Measurements from ENCODE around the gene BARD1. TPM values are rescaled to one million over a fixed set of nuclear protein-coding genes. Genes with fewer than 3 reads are reported as not detected.

The BARD1 gene
- total RNA-seq, 2 donors from 2014 or later: 8.4 to 12.0 TPM

DNA sequence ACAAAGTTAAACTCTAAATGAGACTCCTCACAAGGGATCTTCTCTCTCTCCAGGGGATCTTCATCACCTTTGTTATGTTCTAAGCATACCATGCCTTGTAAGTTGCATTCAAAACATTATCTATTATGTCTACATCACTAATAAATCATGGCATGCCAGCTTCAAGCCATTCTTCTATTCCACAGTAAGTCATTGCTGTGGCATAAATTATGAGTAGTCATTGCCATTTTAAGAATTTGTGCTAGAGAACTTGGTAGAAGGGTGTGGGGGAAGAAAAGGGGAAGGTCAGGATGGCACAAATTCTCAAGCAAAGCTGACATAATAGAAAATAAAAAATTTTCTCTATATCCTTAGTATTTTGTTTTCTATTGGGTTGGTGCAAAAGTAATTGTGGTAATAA lies 33.5 kb downstream of the BARD1 start:
- DNase-seq (ENCODE audit: low spot score): no peak
- H3K36me3 ChIP-seq: no peaks in the 10 kb centered on the region
- no peaks in the 10 kb centered on the region for H3K9me3 ChIP-seq
- no peak overlapping the region for H3K4me3 ChIP-seq
- no peak overlapping the region for H3K27ac ChIP-seq
- H3K27me3 ChIP-seq (replicated peaks; ENCODE audit: insufficient read depth): no peaks in the 10 kb centered on the region
- no peak for TF ChIP-seq POLR2AphosphoS5 (IDR thresholded peaks at IDR 0.05)
- TF ChIP-seq POLR2A (IDR thresholded peaks at IDR 0.05): no peak
- TF ChIP-seq, protein P1, sequence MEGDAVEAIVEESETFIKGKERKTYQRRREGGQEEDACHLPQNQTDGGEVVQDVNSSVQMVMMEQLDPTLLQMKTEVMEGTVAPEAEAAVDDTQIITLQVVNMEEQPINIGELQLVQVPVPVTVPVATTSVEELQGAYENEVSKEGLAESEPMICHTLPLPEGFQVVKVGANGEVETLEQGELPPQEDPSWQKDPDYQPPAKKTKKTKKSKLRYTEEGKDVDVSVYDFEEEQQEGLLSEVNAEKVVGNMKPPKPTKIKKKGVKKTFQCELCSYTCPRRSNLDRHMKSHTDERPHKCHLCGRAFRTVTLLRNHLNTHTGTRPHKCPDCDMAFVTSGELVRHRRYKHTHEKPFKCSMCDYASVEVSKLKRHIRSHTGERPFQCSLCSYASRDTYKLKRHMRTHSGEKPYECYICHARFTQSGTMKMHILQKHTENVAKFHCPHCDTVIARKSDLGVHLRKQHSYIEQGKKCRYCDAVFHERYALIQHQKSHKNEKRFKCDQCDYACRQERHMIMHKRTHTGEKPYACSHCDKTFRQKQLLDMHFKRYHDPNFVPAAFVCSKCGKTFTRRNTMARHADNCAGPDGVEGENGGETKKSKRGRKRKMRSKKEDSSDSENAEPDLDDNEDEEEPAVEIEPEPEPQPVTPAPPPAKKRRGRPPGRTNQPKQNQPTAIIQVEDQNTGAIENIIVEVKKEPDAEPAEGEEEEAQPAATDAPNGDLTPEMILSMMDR (IDR thresholded peaks at IDR 0.05): no peak
- intact Hi-C loops (cut with DNase I): no loop called here
- no peaks in the 10 kb centered on the region for H3K4me1 ChIP-seq (replicated peaks)

GRCh38 chr2:214774108-214774507 lies 35.4 kb downstream of the BARD1 start:
- no peak for DNase-seq (ENCODE audit: low spot score)
- Histone ChIP-seq H3K27me3 (replicated peaks; ENCODE audit: insufficient read depth) (no peaks in the 10 kb centered on the region), H3K27ac (no peak overlapping the region), H3K9me3 (no peaks in the 10 kb centered on the region), H3K4me1 (replicated peaks) (no peaks in the 10 kb centered on the region), H3K36me3 (no peaks in the 10 kb centered on the region), H3K4me3 (no peak overlapping the region)
- TF ChIP-seq, protein P1 (IDR thresholded peaks at IDR 0.05): no peak
- TF ChIP-seq POLR2A (IDR thresholded peaks at IDR 0.05) (no peak), POLR2AphosphoS5 (IDR thresholded peaks at IDR 0.05) (no peak)
- intact Hi-C loops (cut with DNase I): no loop called here

- TF ChIP-seq POLR2AphosphoS5 (IDR thresholded peaks at IDR 0.05) (no peak), POLR2A (IDR thresholded peaks at IDR 0.05) (no peak)
- TF ChIP-seq, protein P1 (IDR thresholded peaks at IDR 0.05): no peak
- Histone ChIP-seq H3K27me3 (replicated peaks; ENCODE audit: insufficient read depth) (no peaks in the 10 kb centered on the region), H3K36me3 (no peaks in the 10 kb centered on the region), H3K4me1 (replicated peaks) (no peaks in the 10 kb centered on the region), H3K9me3 (no peaks in the 10 kb centered on the region), H3K4me3 (no peak overlapping the region), H3K27ac (no peak overlapping the region)
- WGBS: 83% methylated on average over 3 of the region's 3 CpGs
- no peak for DNase-seq (ENCODE audit: low spot score)
- intact Hi-C loops (cut with DNase I): no loop called here
Measured at GRCh38 chr2:214772443-214773015, 37.0 kb downstream of the BARD1 start.

DNA sequence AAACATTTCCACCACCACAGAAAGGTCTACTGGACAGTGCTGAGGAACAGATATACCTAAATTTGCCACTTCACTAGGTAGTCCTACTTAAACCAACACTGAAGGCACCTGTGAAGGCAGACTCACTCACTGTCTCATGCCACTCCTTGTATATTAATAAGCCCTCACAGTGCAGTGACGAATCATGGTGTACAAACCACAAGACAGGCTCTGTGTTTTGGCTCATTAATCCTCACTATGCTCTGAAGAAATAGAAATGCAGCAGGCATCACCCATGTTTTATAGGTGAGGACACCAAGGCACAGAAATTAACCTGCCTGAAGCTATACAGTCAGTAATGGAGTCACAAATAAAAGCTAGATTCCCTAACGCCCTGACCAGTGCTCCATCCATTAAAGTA lies 44.3 kb downstream of the BARD1 start:
- no peak overlapping the region for H3K4me3 ChIP-seq
- no peaks in the 10 kb centered on the region for H3K9me3 ChIP-seq
- H3K27me3 ChIP-seq (replicated peaks; ENCODE audit: insufficient read depth): no peaks in the 10 kb centered on the region
- H3K4me1 ChIP-seq (replicated peaks): no peaks in the 10 kb centered on the region
- H3K27ac ChIP-seq: no peak overlapping the region
- 88% methylated on average over 2 of the region's 2 CpGs for WGBS
- no peak for DNase-seq (ENCODE audit: low spot score)
- intact Hi-C loops (cut with DNase I): no loop called here
- no peaks in the 10 kb centered on the region for H3K36me3 ChIP-seq
- TF ChIP-seq POLR2AphosphoS5 (IDR thresholded peaks at IDR 0.05) (no peak), POLR2A (IDR thresholded peaks at IDR 0.05) (no peak)
- TF ChIP-seq, protein P1 (IDR thresholded peaks at IDR 0.05): no peak

GRCh38 chr2:214753455-214753854 lies 56.0 kb downstream of the BARD1 start:
- WGBS: 58% methylated on average over 2 of the region's 2 CpGs
- TF ChIP-seq POLR2A (IDR thresholded peaks at IDR 0.05) (no peak), POLR2AphosphoS5 (IDR thresholded peaks at IDR 0.05) (no peak)
- TF ChIP-seq, protein P1 (IDR thresholded peaks at IDR 0.05): no peak
- Histone ChIP-seq H3K9me3 (no peaks in the 10 kb centered on the region), H3K4me1 (replicated peaks) (no peaks in the 10 kb centered on the region), H3K36me3 (no peaks in the 10 kb centered on the region), H3K27ac (no peak overlapping the region), H3K27me3 (replicated peaks; ENCODE audit: insufficient read depth) (no peaks in the 10 kb centered on the region), H3K4me3 (no peak overlapping the region)
- no peak for DNase-seq (ENCODE audit: low spot score)
- intact Hi-C loops (cut with DNase I): no loop called here
